Activated CD8-positive, alpha-beta memory T cell treated with anti-CD3 and anti-CD28 coated beads for 48 hours (primary cell): ENCODE results near the gene NEK6.
A peak's percentile ranks its signal among the peaks of the same experiment; 100 is the strongest.

Experiments
- DNase-seq, 3 experiments: peaks; one replicate each; pipeline ENCODE4 v3.0.0-alpha.2; 2020; ENCODE audit warnings: low read depth in 2 of 3, low spot score in 2 of 3

NEK6 gene

GRCh38 chr9:124277420-124277819 lies 19.7 kb downstream of the NEK6 start:
- DNase-seq, result no peak

GRCh38 chr9:124278054-124278540 lies 20.3 kb downstream of the NEK6 start:
- no peak for DNase-seq

DNA sequence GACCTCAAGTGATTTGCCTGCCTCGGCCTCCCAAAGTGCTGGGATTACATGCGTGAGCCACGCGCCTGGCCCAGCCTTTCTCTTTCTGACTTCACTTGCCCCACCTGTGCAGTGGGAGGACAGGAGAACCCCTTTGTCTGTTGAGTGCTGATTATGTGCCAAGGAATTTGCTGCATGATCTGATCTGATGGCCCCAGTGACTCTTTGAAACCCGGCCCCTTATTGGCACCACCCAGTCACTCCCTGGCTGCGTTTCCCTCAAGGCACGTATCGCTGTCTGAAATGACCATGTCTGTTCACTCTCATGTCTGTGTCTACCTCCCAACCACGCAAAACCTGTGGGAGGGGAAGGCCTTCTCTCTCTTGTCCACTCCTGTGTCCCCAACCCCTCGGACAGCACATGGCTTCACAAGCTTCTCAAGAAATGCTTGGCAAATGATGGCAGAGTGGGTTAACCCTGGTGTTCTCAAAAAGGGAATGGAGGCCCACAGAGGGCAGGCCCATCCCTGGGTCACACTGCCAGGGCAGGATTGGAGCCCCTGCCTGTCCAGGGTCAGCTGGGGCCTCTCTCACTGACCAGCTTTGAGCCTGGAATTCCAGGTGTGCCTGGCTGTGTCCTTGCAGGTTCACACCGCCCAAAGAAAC lies 21.9 kb downstream of the NEK6 start:
- no peak for DNase-seq

DNA sequence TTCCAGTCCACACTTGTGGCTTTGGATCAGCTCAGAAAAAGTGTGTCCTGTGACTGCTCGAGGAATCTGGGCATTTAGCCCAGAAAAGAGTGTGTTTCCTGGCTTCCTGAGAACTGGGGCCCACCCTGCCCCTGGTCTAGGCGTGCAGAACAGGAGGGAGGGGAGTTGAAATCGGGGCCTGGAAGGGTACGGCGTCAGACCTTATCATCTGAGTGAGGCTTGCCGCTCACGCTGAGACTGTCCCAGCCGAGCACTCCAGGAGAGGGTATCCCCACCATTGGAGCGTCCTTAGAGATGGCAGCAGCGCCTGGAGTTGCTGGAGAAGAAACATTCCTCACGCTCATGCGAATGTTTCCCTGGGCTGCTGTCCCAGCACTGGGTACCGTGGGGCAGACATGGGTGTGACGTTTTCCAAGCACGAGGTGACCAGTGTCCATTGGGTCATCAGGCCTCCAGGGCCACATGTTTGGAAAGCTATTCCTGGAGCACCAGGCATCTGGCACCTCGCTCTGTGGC lies 22.5 kb downstream of the NEK6 start:
- no peak for DNase-seq

DNA sequence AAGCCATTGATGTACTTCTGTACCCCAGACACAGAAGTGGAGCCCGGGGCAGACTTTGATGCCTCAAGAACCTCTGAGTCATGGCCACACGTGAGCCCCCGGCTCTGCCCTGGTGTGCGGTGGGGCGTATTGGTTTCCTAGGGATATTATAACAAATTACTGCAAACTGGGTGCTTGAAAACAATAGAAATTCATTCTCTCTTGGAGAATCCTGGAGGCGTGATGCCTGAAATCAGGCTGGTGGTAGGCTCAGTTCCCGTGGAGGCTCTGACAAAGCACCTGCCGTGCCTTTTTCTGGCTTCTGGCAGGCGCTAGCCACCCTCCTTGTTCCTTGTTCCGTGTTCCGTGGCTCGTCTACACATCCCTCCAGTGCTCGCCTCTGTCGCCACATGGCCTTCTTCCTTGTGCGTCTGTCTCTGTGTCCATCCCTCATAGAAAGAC lies 24.2 kb downstream of the NEK6 start:
- DNase-seq, result no peak

DNA sequence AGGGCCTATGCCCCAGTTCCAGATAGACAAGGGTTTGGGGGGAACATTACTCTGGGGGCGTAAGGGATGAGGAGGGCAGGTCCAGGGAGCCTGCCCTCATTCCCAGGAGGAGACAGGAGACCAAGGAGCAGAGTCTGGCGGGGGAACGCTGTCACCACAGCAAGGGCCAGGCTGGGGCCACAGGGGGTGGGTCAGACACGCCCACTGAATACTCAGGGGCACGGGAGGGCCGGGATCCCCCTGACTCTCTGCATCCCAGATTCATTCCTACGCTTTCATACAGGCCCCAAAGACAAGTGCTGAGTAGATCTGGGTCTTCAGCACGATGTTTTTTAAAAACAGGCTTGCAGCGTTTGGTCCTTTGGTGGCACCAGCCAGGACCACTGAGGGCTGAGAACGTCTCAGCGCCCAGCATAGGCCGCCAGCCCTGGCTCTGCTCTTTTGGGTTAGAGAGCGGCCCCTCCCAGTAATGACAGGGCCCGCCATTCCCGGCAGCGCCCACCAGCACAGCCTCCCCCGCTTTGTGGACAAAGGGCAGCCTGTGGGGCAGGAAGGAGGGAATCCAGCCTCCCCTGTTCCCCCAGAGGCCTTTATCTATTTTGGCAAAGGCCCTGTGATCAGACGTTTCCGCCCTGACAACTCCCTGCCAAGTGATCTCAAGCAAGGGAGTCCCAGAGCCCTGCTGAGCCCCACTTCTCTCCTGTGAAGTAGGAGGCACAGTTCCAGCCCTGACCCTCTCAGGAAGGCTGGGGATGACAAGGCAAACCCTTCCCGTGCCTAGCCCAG lies 24.9 kb downstream of the NEK6 start:
- DNase-seq, result no peak

DNA sequence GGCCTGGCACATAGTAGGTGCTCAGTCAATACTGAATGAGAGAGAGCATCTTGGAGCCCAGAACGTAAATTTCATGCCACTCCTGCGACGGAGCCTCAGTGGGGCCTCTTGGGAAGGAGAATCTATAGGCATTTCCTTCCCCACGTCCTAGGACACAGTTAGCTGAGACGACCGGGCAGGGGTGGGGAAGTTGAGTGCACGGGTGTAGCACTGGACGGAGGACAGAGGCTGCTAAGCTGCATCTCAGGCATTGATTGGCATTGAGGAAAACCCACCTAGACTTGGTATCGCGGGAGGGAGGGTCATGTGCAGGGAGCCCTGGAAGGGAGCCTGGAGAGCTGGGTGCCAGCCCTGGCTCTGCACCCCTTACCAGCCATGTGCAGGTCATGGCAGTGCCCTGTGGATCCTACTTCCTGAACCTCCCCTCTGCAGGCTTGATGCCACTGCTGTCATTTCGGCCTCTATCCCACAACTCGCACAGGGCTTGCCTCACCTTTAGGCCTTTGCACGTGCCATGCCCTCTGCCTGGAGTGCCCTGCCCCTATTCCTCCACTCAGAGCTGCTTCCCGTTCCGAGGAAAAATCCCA lies 25.6 kb downstream of the NEK6 start:
- no peak for DNase-seq

GRCh38 chr9:124284237-124284831 lies 26.6 kb downstream of the NEK6 start:
- no peak for DNase-seq

DNA sequence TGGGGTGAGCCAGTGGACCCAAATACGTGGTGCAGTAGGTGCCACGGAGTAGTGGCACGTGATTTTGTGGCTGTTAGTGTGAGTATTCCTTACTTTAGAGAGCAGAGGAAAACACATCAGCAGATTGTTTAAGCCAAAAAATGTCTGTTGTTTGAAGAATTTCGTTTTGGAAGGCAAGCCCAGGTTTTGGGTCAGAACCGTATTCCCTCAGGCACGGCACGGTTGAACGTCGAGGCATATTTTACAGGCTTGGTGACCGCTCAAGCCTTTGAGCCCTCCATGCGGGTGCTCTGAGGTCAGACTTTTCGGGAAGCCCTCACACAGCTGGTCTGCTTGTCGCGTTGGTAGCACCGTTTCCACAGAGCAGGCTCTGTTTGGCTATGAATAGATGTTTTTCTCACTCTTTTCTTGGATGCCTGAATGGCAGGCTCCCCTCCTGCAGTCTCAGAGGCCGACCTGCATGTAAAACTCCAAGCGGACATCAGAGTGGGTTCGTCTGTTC lies 27.2 kb downstream of the NEK6 start:
- no peak for DNase-seq

DNA sequence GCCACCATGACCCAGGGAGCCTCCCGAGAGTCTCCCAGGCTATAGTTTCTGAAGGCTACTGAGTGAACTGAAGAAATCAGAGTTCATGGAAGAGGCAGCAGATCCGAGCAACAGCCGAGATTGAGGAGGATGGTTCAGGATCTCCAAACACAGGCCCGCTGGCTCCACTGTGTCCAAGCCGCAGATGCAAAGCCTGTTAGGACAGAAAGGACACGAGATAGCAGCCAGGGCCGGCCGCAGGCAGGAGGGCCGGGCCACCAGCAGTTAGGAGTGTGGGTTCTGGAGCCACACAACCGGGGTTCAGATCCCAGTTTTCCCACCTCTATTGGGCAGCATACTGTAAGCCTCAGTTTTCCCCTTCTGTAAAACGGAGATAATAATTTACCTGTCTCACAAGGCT lies 27.7 kb downstream of the NEK6 start:
- no peak for DNase-seq

- peak in 2 of 3 experiments; percentile 16 to 44 for DNase-seq
Measured at GRCh38 chr9:124285903-124286291, 28.1 kb downstream of the NEK6 start.

DNA sequence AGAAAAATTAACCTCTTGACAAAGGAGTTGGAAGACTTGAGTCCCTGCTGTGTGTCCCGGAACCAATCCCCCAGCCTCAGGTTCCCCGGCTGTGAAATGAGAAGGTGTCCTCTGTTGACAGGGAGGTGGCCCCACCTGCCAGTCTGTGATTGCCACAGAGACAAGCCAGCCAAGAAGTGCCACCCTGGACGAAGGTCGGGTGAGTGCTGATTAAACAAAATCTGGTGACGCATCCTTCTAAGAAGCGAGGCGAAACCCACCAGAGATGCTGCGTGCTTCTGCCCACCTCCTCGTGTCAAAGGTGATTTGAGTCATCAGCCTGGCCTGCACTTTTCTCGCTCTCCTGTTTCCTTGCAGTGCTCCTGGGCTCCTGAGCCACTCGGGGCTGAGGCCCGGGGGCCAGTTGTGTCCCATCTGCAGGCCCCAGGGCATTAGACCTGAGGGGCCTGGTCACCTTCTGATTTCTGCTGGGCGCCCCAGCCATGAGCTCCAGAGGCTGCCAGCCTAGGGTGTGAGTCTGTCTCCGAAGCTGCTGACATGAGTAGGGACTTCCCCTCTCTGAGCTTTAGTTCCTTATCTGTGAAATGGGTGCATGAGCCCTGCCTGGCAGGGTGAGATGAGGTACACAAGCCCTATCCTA lies 28.7 kb downstream of the NEK6 start:
- peak; percentile 38 to 57 (median 54) for DNase-seq

- no peak for DNase-seq
Measured at GRCh38 chr9:124290053-124290591, 32.4 kb downstream of the NEK6 start.

DNA sequence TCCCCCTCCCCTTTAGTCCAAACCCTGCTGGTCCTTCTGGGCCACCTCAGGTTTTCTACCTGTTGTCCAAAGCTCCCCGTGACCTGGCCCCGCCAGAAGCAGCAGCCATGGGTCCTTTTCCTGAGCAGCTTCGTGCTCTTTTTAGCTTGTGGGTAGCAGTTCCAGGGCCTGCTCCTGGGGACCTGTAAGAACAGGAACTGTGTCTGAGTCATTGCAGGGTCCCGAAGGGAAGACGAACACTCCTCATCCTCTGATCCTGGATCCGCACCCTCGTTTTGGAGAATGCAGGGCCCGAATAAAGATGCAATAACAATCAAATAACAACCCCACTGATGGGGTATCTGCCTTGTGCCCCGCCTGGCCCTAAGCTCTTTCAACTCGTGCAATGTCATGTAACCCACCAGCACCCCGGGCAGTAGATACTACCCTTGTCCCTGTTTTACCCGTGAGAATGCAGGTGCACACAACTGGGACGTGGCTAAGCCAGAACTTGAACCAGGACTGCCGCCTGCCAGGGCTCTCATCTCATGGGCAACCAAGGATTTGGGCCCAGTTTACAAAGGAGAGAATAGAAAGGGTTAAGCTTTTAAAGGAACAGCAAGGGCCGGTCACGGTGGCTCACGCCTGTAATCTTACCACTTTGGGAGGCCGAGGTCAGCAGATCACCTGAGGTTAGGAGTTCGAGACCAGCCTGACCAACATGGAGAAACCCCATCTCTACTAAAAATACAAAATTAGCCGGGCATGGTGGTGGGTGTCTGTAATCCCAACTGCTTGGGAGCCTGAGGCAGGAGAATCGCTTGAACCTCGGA lies 33.2 kb downstream of the NEK6 start:
- no peak for DNase-seq

- peak; percentile 45 to 56 (median 51) for DNase-seq
Measured at GRCh38 chr9:124291801-124292396, 34.1 kb downstream of the NEK6 start.

DNA sequence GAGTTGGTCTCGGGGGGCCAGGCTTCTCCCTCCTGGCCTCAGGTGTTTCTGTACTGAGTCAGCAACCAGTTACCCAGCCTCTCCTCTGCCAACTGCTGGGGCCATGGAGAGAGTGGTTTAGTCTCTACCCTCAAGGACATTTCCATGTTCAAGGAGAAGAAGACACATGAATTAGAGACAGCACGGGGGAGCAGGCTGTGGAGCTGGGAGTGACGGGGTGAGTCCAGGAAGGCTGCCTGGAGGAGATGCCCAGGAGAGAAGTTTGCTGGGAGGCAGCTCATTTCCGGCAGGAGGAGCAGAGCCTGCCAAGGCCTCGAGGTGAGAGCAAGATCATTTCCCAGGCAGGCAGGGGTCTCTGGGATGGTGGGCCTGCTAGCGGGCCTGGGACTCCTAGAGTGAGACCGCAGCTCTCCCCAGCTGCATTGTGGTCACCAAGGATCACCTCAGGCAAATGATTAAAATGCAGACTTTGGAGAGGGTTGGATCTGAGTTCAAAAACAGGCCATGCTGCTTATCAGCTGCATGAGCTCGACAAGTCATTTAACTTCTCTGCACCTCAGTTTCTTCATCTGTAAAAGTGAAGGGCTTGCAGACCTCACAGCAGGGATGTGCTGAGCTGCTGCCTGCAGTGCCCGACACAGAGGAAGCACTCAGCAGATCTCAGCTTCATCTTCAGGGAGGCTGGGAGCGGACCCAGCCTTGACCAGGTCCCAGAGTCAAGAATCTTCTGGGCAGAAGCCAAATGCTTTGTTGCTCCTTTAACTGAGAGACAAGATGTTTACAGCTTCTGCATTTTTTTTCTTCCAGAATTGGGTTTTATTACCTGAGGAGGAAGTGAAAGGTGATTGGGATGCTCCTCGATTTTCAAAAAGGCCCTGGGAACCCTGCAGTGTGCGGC lies 35.2 kb downstream of the NEK6 start:
- DNase-seq, result no peak

DNA sequence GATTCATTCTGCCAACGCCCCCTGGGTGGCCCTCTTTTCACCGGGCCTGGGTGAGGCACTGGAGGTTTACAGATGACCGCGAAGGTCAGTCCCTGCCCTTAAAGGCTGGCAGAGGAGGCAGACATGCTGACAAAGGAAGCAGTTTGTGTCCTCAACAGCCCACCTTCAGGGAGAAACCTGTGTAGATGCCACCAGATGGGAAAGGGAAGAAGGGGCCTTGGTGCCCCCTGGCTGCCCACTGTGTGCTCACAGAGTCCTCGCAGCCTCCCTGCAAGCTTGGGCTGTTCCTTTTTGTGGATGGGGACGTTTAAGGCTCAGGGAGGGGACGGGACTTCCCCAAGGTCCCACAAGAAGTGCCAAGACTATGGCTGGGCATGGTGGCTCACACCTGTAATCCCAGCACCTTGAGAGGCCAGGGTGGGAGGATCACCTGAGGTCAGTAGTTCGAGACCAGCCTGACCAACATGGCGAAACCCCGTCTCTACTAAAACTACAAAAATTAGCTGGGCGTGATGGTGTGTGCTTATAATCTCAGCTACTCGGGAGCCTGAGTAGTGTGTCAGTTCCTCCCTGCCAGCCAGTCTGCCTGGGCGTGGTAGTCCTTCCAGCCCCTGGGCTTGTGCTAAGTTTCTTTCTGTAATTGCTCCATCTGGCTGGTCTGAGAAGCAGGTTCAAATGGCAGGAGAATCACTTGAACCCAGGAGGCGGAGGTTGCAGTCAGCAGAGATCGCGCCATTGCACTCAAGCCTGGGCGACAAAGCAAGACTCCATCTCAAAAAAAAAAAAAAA lies 36.2 kb downstream of the NEK6 start:
- DNase-seq, result no peak
